ENCODE results near the gene TNFRSF25.
"Not testable (repeated sequence)": the region's sequence is repeated elsewhere in the genome, so short reads cannot be mapped to it uniquely, and the experiment has no call there.

TNFRSF25 gene

DNA sequence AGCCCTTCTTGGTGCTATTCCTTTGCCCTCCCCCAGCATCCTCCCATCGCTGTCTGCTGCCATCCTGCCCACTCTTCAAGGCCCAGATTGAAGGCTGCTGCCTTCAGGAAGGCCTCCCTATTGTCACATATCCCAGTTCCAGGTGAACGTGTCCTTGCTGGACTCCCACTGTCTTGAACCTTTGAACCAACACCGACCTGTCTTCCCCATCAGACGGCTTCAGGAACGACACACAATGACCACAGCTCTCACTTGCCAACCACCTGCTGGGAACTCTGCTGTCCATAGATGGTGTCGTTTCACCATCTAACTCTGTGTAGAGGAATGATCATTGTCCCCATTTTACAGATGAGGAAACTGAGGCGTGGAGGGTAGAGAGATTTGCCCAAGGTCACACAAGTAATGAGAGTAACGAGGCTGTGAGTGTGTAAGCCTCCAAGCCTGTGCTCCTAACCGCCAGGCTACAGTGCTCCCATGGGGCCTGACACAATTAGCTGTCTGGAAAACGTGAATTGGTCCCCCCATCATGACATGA is 35.4 kb upstream of the TNFRSF25 start:
- DNase-seq (ENCODE audit: low read depth in 3 of 3): no peak

DNA sequence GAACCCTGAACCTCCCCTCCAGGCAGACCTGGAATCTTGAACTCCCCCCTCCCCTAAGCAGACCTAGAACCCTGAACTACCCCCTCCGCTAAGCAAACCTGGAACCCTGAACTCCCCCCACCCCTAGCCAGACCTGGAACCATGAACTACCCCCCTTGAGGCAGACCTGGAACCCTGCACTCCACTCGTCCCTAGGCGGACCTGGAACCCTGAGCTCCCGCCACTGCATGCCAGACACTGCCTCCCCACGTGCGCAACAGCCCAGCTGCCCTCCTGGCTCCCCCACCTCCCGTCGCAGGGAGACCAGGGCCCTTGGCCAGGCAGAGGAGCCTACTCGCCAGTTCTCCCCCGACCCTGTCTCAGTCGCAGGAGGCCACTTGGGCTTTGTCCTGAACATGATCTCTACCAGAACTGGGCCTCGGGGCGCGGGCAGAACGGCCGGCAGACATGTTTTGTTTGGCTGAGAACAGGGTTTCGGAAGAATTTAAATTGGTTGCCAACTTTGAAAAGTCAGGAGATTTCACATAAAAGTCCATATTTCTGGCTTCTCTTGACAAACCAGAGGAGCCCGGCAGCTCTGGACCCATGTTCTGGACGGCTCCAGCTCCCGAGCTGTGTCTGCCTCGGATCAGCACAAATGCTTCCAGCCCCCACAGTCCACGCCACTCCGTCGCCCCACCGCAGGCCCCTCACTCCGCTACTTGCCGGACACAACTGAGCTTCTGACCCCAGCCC is 34.7 kb upstream of the TNFRSF25 start:
- no peak for DNase-seq (ENCODE audit: low read depth in 3 of 3)

DNA sequence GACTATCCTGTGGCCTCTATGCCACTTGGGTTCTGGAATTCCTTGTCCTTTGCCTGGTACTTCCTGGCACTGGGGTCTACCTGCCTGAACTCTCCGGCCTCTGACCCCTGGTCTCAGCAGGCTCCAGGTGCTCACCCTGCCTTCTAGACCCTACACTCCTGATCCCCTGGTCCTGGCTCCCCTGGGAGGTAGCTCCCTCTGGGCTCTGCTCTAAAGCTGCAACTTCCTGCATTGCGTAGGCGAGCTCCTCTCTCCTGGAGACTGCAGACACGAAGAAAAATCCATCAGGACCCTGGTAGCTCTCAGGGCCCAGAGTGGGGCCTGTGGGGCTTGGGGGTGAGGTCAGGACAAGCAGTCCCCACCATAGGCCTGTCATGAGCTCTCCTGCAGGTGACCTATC is 33.3 kb upstream of the TNFRSF25 start:
- no peak for DNase-seq (ENCODE audit: low read depth in 3 of 3)

DNA sequence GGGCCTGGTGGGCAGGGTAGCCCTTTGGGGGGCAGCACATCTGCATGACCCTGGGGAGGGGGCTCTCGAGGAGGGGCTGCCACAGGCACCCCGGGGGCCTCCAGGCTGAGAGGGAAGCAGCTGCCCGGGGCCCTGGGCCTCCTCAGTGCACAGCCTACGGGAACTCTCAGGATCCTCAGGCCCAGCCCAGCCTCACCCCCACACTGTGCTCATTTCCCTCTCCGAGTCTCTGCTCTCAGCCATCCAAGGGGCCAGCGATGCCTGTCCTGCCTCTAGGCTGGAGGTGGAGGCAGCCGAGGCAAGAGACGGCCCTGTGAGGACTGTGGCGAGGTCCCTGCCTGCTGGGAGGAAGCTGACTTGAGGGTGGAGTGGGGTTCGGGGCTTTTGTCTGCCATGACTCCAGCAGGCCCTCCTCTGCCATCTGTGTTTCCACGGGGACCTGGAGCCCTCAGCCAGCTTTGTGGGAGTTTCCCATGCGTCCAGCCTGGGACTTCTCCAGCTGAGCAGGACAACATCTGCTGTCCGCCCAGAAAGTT is 32.7 kb upstream of the TNFRSF25 start:
- DNase-seq (ENCODE audit: low read depth in 3 of 3): no peak

DNA sequence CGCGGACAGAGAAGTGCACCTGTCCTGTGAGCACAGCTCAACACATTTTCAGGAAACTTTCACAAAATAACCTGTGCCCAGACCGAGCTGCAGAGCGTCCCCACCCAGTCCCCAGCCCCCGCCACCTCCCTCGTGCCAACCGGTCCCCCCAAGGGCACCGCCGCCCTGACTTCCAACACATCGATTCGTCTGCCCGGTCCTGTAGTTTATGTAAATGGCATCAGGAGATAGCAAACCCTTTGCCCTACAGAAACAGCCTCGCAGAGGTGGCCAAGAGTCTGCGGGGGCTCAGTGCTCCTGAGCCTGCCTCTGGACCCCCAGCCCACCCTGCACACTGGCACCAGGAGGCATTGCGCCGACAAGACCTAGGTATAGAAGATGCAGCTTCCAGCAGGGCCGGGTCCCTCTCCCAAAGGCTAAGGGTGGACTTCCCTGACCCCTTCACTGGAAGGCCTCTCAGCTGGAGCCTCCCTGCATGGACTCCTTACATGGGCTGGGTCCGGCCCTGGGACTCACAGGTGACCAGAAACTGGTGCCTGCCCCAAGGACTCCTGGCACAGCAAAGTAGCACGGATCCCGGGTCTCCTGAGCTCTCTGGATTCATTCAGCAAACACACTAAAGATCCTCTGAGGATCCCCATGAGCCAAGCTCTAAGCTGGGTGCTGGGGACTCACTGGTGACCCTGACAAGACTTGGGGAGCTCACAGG is 32.0 kb upstream of the TNFRSF25 start:
- DNase-seq (ENCODE audit: low read depth in 3 of 3): no peak

DNA sequence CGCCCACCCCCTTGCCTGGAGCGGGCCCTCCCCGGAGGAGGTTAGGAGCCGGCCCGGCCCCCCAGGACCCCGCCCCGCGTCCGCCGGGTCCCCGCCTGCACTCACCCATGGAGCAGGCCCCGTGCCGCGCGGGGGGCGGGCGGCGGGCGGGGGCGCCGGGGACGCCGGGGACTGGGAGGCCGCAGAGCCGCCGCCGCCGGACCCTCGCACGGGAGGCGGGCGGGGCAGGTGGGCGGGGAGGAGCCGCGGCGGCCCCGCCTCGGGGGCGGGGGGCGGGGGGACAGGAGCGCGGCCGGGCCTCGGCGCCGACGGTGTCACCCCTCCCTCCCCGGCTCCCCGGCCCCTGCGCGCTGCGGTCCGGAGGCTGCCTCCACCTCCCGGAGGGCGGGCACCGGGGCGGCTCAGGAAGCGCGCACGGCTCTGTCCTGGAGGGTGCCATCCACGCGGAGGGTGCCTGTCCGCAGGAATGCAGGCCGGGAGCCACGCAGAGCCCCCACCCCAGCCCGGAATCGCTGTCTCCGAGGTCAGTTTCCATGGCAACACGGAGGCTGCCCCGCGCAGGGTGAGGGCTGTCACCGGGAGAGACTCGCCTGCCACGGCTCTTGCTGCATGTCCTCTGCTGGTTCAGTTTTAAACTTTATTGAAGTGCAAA is 31.4 kb upstream of the TNFRSF25 start:
- peak in 2 of 3 experiments; percentile 23 to 32 for DNase-seq (ENCODE audit: low read depth in 3 of 3)

DNA sequence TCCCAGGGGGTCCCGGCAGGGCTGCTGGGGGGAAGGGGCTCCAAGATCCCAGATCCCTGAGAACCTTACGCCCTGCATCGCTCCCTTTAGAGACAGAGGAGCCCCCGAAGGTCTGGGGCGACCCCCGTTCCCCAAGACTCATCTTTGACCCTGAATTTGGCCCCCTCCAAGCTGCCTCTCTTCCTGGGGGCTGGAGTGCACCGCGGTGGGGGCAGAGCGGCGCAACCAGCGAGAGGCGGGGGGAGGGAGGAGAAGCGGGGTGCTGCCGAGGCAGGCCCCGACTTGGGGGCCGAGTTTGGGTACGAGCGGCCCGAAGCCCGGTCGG is 30.9 kb upstream of the TNFRSF25 start:
- DNase-seq (ENCODE audit: low read depth in 3 of 3): no peak

DNA sequence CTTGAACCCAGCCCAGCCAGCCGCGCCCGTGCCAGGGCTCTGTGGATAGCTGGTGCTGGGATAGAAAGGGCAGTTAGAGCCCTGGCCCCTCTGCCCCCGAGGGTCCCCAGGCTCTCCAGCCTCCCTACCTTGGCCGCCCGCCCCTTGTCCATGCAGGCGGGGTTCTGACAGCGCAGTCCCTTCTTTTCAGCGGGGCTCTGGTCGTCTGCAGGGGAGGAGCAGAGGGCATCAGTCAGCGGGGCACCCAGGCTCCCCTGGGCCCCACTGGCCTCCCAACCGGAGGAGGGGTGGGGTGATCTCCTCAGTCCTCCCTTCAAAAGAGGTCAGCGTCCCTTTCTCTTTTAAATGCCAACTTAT is 30.4 kb upstream of the TNFRSF25 start:
- DNase-seq (ENCODE audit: low read depth in 3 of 3): no peak

DNA sequence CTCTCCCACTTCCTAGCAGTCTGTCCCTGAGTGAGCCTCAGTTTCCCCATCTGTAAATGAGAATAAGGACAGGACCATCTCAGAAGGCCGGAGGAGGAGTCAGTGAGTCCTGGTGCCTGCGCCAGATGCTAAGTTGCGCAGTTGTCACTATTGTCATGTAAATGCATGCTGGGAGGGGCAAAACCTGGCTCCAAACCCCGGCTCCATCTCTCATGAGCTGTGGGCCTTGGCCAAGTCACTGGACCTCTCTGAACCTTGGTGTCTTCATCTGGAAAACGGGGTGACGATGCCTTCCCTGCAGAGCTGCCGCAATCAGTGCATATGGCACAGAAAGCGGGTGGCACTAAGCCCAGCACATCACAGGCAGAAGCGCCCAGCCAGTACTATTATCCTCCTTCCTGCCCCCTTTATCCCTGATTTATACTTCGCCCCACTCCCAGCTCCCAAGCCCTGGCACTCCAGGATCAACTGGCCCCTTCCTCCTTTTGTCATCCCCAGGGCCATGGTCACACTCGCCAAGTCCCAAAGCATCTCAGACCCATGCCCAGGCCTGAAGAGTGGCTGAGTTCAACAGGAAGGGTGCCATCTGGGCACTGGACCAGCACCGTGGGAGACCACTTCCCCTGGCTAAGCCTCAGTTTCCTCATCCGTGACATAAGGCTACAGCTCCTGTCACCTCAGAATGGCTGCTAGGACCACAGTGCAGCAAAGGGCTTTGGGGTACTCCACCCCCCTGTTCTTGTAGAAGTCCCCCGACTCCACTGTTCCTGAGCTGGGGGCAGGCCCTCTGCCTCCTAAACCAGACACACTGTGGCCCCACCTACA is 29.8 kb upstream of the TNFRSF25 start:
- DNase-seq (ENCODE audit: low read depth in 3 of 3): no peak

DNA sequence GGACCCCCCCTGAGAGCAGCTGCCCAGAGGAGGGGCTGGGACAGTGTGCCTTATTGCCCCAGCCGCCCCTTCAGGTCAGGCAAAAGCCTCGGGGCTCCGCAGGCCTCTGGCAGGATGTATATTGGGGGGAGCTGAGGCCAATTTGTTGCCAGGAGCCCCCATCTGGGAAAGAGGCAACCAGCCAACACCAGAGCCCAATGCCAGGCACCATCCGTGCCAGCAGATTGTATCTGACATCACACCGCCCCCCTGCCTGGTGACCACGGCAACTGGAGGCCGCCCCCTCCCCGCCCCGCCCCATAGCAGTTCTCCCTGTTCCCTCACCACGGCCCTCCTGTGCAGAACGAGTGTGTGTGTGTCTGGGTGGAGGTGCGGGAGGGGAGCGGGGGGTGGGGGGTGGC is 29.1 kb upstream of the TNFRSF25 start:
- no peak for DNase-seq (ENCODE audit: low read depth in 3 of 3)

DNA sequence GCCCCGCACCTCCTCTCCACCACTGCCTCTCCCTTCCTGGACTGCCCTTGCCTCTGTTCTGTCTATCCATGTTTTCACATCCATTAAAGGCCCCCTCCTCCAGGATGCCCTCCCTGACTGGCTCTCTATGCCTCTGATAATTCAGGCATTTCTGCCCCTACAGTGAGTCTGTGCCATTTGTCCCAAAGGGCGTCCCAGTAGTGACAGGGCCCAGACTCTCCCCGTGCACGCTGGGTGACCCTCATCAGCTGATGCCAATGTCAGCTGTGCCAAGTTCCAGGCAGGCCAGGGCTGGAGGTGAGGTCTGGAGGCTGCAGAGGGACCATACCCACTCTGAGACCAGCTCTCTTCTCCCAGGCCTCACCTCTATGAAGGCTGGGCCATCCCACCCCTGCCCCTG is 28.7 kb upstream of the TNFRSF25 start:
- no peak for DNase-seq (ENCODE audit: low read depth in 3 of 3)

DNA sequence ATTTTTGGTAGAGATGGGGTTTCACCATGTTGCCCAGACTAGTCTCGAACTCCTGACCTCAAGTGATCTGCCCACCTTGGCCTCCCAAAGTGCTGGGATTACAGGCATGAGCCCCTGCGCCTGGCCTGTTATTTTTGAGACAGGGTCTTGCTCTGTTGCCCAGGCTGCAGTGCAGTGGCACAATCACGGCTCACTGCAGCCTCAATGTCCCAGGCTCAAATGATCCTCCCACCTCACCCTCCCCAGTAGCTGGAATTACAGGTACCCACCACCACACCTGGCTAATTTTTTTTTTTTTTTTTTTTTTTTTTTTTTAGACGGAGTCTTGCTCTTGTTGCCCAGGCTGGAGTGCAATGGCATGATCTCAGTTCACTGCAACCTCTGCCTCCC is 27.9 kb upstream of the TNFRSF25 start:
- DNase-seq (ENCODE audit: low read depth in 3 of 3): not testable (repeated sequence)

DNA sequence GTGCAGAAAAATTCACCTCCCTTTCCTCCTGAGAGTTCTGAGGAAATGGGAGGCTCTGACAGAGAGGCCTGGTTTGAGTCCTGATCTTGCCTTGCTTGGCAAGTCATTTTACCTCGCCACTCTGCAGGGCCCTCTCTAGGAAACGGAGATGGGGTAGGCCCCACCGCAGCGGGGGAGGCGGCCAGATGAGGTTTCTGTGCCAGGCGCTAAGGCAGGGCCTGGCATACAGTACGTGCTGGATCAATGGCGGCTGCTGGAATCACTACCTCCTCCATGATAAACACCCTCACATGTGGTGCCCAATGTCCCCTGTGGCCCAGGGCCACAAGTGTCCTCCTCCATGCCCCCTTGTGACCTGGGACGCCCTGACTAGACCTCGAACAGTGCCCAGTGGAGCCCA is 26.0 kb upstream of the TNFRSF25 start:
- no peak for DNase-seq (ENCODE audit: low read depth in 3 of 3)

DNA sequence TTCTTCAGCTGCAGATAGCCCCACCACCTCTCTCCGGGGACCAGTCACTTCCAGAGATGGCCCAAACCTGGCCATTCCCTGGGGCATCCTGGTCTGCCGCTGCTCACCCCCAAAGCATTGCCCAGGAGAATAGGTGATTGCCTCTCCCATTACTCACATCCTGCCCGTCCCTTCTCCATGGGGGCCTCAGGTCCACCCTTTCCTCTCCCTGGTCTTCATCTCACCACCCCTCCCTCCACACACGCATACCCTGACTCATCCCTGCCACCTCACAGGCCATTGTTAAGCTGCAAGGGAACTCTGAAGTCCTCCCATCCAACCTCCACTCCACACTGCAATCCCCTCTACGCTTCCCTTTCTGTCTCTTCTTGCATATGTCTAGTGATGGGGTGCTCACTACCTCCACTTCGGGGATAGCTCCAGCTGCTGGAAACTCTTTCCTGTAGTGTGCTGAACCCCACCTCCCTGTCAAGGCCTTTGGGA is 25.5 kb upstream of the TNFRSF25 start, which contains the start of gene PLEKHG5:
Gene PLEKHG5 (minus strand): TSS at position 188 of the 483 bp plus-strand sequence. CDS start 14,096 bp downstream, outside the sequence.
- DNase-seq (ENCODE audit: low read depth in 3 of 3): no peak

DNA sequence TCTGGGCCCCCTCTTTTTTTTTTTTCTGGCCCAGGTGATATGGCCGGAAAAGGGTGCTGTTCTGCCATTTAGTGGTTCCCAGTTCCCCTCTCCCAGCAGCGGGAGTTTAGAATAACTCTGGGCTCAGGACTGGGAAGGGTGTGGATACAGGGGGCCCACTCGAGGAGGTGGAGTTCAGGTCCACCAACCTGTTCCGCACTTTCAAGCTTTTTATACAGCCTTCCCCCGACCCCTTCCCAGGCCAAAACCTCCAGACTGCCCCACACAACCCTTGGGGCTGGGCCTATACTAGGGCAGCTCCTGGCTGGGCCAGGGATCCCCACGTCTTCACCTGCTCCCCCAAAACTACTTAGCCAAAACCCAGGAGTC is 25.1 kb upstream of the TNFRSF25 start:
- no peak for DNase-seq (ENCODE audit: low read depth in 3 of 3)

DNA sequence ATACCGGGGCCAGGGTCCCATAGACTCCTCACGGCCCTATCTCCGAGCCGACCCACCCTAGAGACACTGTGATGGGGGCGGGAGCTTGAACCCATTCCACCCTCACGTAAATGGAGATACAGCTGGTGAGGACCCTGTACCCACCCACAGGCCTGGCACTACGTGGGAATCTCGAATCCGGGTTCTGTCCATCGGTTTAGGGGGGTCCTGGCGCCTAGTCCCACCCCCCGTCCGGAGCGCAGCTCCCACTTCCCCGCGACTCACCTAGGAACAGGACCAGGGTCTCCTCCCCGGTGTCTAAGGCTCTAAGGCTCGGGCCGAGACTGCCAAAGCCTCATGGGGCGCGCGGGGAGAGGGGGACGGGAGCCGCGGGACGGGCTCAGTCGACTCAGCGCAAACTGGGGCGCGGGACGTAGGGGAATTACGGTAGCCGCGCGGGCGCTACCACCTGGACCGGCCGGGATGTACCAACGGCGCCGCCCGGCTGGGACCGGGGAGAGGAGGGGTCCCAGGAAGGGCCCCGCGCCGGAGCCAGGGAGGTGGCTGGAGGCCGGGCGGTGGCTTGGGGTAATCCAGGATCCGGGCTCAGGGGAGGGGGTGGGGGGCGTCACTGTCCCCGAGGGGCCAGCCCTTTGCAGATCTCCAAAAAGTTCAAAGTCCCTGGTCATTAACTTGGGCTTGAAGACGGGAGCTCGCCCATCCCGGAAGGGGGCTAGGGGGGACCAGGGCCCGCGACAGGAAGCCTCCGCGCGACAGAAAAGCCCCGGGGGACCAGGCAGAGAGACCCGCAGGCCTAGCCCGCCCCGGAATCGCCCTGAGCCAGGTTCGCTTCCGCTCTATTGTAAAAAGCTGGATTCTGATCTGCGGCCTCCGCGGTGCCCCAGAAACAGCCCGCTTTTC is 24.5 kb upstream of the TNFRSF25 start:
- DNase-seq (ENCODE audit: low read depth in 3 of 3): peak in 2 of 3 experiments; percentile 29 to 44

DNA sequence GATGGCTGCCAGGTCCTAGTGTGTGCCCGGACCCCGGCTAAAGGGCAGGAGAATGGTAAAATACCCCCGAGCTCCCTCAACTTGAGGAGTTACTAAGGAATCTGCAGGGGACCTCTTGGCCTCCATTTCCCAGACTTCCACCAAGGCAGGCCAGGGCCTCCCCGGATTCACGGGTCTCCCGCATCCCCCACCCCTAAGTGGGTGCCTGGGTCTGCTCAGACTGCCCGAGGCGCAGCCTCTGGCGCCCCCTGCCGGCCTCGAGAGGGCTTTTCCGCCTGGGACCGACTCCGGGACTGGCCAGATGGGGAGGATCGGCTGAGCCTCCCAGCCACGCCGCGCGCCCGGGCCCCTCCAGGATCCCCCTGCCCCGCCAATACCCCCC is 23.8 kb upstream of the TNFRSF25 start:
- DNase-seq (ENCODE audit: low read depth in 3 of 3): peak; percentile 62 to 69 (median 65)

DNA sequence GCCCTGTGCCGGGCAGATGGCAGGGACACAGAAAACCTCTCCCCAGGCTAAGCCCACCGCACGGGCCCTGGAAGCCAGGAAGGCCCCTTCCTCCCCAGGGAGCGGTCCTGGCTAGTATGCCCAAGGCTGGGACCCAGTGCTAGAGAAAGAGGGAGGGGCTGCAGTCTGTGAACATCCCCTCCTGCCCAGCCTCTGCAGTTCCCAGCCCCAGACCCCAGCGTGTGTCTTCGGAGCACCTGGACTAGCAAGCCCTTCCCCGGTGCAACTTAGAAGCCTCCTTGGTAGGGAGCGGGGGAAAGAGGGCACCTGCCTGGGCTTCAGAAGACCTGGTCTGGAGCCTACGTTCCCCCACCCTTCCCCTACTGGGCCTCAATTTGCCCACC is 23.4 kb upstream of the TNFRSF25 start:
- DNase-seq (ENCODE audit: low read depth in 3 of 3): no peak

DNA sequence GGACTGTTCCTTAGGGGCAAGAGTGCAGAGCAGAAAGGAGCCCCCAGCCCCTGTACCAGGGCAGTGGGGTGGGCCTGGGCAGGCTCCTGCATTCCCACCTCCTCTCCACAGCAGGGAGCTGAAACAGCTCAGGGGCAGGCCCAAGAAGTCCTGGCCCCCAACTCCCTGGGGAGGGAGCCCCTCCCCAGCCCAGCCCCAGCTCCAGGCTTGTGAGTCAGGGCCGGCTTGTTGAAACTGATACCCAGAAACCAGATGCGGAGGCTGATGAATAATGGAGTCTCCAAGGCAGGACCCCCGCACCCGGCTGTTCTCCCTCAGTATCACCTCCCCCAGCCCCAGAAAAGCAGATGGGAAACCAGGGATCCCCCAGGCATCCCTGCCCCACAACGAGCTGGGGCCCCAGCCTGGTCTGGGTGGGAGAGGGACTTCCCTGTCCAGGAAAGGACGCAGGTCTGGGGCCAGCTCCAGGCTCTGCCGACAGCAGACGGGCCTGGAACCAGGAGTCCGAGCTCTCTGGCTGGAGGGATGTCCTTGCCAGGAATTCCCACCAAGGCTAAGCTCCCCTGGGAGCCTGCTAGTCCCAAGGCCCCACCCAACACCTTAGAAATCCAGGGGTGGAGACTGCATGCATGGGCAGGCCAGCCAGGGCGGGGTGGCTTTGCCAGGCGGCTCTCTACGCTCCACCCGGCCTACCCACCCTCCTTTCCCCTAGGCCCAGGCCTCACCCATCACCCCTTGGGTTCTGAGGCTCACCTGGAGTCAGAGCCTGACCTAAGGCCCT is 22.8 kb upstream of the TNFRSF25 start:
- DNase-seq (ENCODE audit: low read depth in 3 of 3): no peak
